GM18951 (cell line): Measurements from ENCODE around the gene SOAT2.

ENCODE experiments used
- POLR2A ChIP-seq: IDR thresholded peaks from 4 replicates; pipeline ENCODE4 v1.6.1; 2011; ENCODE audit warnings: mild to moderate bottlenecking; ENCODE audit not compliant: insufficient read length, insufficient read depth; ENCODE audit errors: extremely low read depth
- in situ Hi-C: fragments of 300-500 bp; cut with MboI; formaldehyde crosslinking; loops from one replicate; pipeline ENCODE4 v1.12.0; 2022; ENCODE audit warnings: low sequenced_read_pairs, mixed read lengths, inconsistent platforms; ENCODE audit not compliant: unreplicated experiment

SOAT2 gene

GRCh38 chr12:53113136-53113705 lies 9.9 kb downstream of the SOAT2 start:
- TF ChIP-seq POLR2A, result no peak

GRCh38 chr12:53113951-53114350 lies 10.7 kb downstream of the SOAT2 start:
- in situ Hi-C loops, result no loop called here
- TF ChIP-seq POLR2A, result no peak

More at GRCh38 chr12:53113136-53113705, 9.9 kb downstream of the SOAT2 start:
- in situ Hi-C loops, result no loop called here

- in situ Hi-C loops, result no loop called here
Observed at GRCh38 chr12:53115112-53115890, 12.0 kb downstream of the SOAT2 start.

GRCh38 chr12:53115891-53116648 lies 12.8 kb downstream of the SOAT2 start:
- TF ChIP-seq POLR2A, result no peak
- in situ Hi-C loops, result no loop called here

More at GRCh38 chr12:53115112-53115890, 12.0 kb downstream of the SOAT2 start:
- no peak for TF ChIP-seq POLR2A

- TF ChIP-seq POLR2A, result no peak
- in situ Hi-C loops, result no loop called here
Observed at GRCh38 chr12:53118751-53119300, 15.5 kb downstream of the SOAT2 start.

- in situ Hi-C loops, result no loop called here
- no peak for TF ChIP-seq POLR2A
Observed at GRCh38 chr12:53120685-53121525, 17.6 kb downstream of the SOAT2 start.

GRCh38 chr12:53122961-53123468 lies 19.7 kb downstream of the SOAT2 start:
- TF ChIP-seq POLR2A, result no peak
- in situ Hi-C loops, result no loop called here

GRCh38 chr12:53123578-53124351 lies 20.5 kb downstream of the SOAT2 start:
- in situ Hi-C loops, result no loop called here
- TF ChIP-seq POLR2A, result no peak

- in situ Hi-C loops, result no loop called here
- TF ChIP-seq POLR2A, result no peak
Observed at GRCh38 chr12:53124352-53124723, 21.1 kb downstream of the SOAT2 start.

GRCh38 chr12:53127169-53127568 lies 23.9 kb downstream of the SOAT2 start:
- in situ Hi-C loops, result no loop called here
- TF ChIP-seq POLR2A, result no peak

- in situ Hi-C loops, result no loop called here
- no peak for TF ChIP-seq POLR2A
Observed at GRCh38 chr12:53128780-53129569, 25.7 kb downstream of the SOAT2 start.
